GM21737 (cell line): ENCODE measurements around the gene POLR3B.
"Not testable (repeated sequence)": the region's sequence is repeated elsewhere in the genome, so short reads cannot be mapped to it uniquely, and the experiment has no call there.

Source experiments
- ATAC-seq: cut with Tn5 transposase; IDR thresholded peaks from one replicate; pipeline ENCODE4 v1.9.1; 2021; ENCODE audit warnings: mild to moderate bottlenecking, moderate library complexity; ENCODE audit not compliant: unreplicated experiment

POLR3B gene

DNA sequence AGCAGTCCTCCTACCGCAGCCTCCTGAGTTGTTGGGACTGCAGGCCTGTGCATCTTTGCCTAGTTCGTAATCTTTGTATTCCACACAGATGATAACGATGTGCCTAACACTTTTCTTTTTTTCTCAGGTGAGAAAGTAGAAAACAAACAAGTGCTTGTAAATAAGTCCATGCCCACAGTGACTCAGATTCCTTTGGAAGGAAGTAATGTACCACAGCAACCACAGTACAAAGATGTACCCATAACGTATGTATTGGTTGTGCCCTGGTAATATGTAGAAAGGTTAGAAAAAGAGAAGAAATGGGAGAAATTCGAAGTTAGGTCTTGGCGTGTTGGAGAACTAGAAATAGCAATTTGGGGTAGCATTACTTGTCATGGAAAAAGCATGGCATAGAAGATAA, 101.6 kb downstream of the POLR3B start:
- no peak for ATAC-seq

GRCh38 chr12:106459534-106459933, 102.0 kb downstream of the POLR3B start:
- no peak for ATAC-seq

- no peak for ATAC-seq
These were observed 104.2 kb downstream of the POLR3B start for GRCh38 chr12:106461730-106462129.

DNA sequence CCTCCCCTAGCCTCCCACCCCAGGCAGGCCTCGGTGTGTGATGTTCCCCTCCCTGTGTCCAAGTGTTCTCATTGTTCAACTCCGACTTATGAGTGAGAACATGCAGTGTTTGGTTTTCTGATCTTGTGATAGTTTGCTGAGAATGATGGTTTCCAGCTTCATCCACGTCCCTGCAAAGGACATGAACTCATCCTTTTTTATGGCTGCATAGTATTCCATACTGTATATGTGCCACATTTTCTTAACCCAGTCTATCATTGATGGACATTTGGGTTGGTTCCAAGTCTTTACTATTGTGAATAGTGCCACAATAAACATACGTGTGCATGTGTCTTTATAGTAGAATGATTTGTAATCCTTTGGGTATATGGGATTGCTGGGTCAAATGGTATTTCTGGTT, 108.1 kb downstream of the POLR3B start:
- ATAC-seq, result not testable (repeated sequence)

DNA sequence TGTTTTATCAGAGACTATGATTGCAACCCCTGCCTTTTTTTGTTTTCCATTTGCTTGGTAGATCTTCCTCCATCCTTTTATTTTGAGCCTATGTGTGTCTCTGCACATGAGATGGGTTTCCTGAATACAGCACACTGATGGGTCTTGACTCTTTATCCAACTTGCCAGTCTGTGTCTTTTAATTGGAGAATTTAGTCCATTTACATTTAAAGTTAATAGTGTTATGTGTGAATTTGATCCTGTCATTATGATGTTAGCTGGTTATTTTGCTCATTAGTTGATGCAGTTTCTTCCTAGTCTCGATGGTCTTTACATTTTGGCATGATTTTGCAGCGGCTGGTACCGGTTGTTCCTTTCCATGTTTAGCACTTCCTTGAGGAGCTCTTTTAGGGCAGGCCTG, 118.1 kb downstream of the POLR3B start:
- ATAC-seq, result not testable (repeated sequence)

- ATAC-seq, result not testable (repeated sequence)
These were observed 120.1 kb downstream of the POLR3B start for GRCh38 chr12:106477627-106478026.

- no peak for ATAC-seq
These were observed 122.7 kb downstream of the POLR3B start for GRCh38 chr12:106480251-106480650.

DNA sequence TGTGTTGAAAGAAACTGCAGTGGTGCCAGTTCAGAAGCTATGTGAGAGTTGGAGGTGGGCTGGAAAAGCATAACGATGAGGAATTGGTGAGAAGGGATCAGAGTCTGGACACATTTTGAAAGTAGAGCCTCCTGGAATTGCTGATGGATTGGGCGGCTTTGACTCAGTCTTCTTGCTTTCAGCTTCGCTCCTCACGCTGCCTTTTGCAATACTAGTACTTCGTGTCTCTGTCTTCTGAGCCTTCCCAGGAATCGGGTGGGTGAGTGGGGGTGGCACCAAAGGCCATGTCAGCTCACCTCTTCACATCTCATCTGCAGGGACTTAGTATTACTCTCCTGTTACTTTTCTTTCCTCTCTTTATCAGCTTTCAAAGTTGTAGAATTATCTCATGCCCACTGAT, 123.7 kb downstream of the POLR3B start:
- no peak for ATAC-seq

DNA sequence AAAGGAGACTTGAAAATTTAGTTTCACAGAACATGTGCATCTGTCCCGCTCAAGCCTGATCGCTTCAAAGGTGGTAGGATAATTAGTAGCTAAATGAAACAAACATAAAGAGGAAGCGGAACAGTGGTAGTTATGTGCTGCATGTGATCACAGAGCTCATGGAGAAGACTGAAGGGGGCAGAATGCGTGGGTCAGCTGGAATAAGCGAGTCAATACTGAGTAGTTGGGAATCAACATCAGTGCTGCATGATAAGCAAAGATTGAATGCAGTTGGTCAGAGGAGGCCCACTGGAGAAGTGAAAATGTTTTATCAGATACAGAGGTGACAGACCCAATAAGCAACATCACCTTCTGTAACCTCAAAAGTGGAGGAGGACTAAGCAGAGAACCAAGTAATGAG, 130.1 kb downstream of the POLR3B start:
- no peak for ATAC-seq

GRCh38 chr12:106488884-106489283, 131.3 kb downstream of the POLR3B start:
- ATAC-seq, result no peak

- ATAC-seq, result no peak
These were observed 132.7 kb downstream of the POLR3B start for GRCh38 chr12:106490264-106490663.

DNA sequence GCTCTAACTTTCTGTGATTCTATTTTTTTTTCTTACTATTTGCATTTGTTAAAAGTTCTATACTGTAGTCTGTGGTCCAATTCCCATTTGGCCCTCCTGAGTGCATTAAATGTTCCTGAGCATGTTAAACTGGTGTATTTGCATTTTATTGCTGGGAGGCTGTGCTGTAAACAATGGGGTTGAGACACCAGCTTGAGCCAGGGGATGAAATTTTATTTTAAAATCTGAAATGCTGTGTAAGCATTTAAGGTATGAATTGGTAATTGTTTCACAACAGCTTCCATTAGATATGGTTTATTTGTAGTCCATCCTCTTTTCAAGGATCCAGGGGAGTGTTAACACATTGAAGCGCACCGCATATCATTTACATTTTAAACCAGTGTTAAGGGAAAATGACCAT, 135.3 kb downstream of the POLR3B start:
- no peak for ATAC-seq

DNA sequence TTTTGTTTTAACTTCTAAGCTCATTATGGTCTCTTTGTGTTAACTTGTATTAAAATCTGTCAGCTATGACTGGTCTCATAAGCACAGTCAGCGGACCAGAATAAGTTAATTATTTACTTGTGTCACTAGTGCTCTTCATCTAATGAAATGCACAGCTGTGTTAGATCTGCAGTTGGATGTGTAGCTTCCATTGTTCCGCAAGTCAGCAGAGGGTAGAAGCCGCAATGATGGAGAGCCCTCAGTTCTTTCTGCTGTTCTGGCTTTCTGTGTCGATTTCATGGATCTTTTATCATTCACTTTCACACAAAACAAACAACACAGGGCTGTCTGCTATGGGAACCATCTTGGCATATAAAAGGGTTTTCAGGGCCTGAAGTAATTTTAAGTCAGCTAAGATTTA, 136.0 kb downstream of the POLR3B start:
- no peak for ATAC-seq

DNA sequence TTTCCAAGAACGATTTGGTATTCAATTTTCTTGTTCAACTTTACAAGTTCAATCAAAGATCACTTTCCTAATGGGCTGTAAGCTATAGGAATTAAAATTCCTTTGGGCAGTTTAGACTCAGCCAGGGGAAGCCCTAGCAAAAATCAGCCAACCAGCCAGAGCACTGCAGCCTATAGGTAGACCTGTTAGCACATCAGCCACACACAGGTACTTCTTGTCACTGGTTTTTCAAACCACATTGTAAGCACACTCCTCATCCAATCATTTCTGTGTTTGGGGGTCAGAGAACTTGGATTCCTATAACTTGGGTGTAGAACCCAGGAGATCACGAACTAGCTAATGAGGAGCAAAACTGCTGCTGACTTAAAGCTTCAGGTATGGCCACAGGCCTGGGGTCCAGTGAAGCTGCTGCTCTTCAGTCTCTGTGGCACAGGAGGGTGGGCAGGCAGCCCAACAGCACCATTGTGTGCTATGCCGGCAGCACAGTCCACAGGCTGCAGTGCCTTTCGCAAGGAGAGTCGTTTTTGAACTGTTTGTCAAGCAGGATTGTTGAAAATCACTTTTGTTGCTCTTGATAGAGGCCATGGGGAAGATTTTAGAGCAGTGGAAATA, 137.9 kb downstream of the POLR3B start:
- no peak for ATAC-seq

- ATAC-seq, result no peak
These were observed 140.5 kb downstream of the POLR3B start for GRCh38 chr12:106498056-106498455.

DNA sequence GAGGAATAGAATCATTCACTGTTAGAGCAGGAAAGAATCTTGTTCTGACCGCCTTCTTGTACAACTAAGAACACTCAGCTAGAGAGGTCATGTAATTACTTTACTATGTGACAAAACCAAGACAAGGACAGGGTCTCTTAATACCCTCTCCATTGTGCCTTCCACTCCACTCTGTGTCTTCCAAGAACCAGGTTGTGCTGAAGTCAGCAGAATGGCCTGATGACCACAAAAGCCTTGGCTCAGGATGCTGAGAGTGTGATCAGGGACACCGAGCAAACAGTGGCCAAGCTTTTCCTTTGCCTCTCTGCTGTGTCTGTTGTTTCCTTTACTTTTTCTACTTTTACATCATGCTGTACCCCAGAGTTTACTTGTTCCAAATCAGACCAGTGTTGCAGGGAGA, 142.1 kb downstream of the POLR3B start:
- ATAC-seq, result no peak

- no peak for ATAC-seq
These were observed 149.1 kb downstream of the POLR3B start for GRCh38 chr12:106506691-106507090.

DNA sequence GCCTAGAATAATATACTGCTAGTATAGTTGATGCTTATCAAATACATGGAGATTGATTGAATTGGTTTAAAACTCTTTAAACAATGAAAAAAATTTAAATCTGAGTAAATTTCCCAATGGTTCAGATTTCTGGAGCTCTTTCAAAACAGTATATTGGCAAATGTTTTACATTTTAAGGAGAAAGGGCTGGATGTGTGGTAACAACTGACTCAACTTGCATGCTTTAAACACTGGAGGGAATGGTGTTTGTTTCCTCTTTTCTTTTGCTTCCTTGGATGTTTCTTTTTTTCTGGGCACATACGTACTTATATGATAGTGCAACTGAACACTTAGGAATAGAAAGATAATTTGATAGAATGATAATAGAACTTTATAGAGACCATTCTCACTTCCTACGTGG, 151.4 kb downstream of the POLR3B start:
- no peak for ATAC-seq

DNA sequence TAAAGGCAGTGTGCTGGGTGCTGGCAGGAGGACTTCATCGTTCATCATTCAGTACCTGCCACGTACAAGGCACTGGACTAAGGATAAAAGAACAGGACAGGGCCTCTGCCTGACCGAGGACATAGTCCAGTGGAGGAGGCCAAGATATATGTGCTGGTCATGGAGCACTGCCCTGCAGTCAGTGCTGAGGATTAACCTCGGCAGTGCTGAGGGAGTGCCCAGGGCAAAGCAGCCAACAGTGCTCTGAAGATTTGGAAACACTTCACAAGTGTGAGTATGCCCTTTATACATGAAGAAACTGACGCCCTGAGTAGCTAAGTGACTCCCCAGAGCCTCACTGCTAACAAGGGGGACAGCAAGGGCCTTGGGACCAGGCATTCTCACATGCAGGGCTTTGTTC, 153.8 kb downstream of the POLR3B start:
- ATAC-seq, result no peak

DNA sequence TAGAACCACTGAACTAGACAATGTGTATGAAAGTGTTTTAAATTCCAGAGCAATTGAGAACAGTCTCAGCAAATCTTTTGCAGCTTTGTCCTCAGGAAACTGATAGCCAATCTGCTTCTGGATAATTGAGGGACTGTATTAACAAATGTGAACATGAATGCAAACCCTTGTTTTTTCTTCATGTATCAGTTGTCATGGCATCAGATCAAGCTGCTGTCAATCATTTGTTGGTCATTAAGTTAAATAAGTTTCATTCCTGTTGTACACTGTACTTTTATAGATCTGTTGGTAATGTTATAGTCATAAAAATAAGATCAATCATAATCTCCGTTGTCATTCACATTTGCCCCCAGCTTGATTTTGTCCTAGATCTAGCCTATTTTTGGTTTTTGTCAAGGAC, 159.8 kb downstream of the POLR3B start:
- ATAC-seq, result no peak

GRCh38 chr12:106519607-106520021, 162.1 kb downstream of the POLR3B start:
- ATAC-seq, result no peak

DNA sequence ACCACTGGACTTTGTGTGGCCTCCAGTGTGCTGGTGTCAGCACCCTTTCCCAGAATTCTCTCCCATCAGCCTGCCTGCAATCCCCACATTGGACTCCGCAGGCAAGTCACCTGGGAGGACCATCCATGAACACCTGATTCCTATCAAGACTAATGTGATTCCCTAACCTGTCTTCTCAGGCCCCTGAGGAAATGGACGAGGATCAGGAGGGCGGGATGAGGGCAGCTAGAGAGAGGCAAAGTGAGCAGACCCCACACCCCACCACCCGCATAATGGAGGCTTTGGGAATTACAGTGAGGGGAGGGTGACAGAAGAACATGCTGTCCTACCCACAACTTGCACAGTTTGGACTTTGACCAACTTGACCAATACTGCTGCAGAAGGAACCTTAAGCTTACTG, 164.4 kb downstream of the POLR3B start:
- ATAC-seq, result no peak

GRCh38 chr12:106522708-106523107, 165.2 kb downstream of the POLR3B start:
- no peak for ATAC-seq
